Breast epithelium (tissue), 4 donors: Measurements from ENCODE around the gene CHEK2. TPM values are rescaled to one million over a fixed set of nuclear protein-coding genes. Genes with fewer than 3 reads are reported as not detected.

Experiments used
- DNase-seq, 2 donors: peaks; one replicate each; pipeline ENCODE4 v3.0.0-alpha.2; 2019; ENCODE audit warnings: low spot score in 2 of 2
- H3K27ac ChIP-seq, 2 donors: fragments of 200-600 bp; sonication (generic) in 1 of 2; one replicate each; pipeline ENCODE4 v1.5.1; 2016 to 2019; ENCODE audit warnings: mild to moderate bottlenecking in 1 of 2
- H3K27me3 ChIP-seq, 2 donors: fragments of 200-600 bp; sonication (generic) in 1 of 2; one replicate each; pipeline versions ENCODE4 v1.5.1 to v1.6.0; 2017 to 2019; ENCODE audit warnings: control low read depth in 1 of 2, mild to moderate bottlenecking in 1 of 2
- H3K36me3 ChIP-seq: fragments of 200-600 bp; one replicate; pipeline ENCODE4 v1.5.1; 2019
- H3K4me1 ChIP-seq, 2 donors: fragments of 200-600 bp; sonication (generic); one replicate each; pipeline ENCODE4 v1.5.1; 2016 to 2019; ENCODE audit warnings: control low read depth in 1 of 2
- H3K4me3 ChIP-seq, 3 donors: fragments of 200-600 bp; sonication (generic); 1 replicate in 2 of 3; 2 replicates in 1 of 3; pipeline ENCODE4 v1.5.1; 2016 to 2019; ENCODE audit warnings: mild to moderate bottlenecking in 3 of 3, moderate library complexity in 2 of 3
- H3K9me3 ChIP-seq, 2 donors: fragments of 200-600 bp; sonication (generic) in 1 of 2; one replicate each; pipeline ENCODE4 v1.5.1; 2016 to 2019; ENCODE audit warnings: control low read depth in 1 of 2
- CTCF ChIP-seq, 3 donors: fragments of 450-650 bp; IDR thresholded peaks; one replicate each; pipeline ENCODE4 v1.5.1; 2016 to 2017; ENCODE audit warnings: antibody characterized with exemption in 3 of 3, mild to moderate bottlenecking in 3 of 3, moderate library complexity in 3 of 3
- POLR2A ChIP-seq: fragments of 450-650 bp; IDR thresholded peaks from one replicate; pipeline ENCODE4 v1.6.1; 2016; ENCODE audit warnings: antibody characterized with exemption, mild to moderate bottlenecking, moderate library complexity
- POLR2AphosphoS5 ChIP-seq, 3 donors: sonication (generic); formaldehyde crosslinking; IDR thresholded peaks; one replicate each; pipeline ENCODE4 v1.6.1; 2017; ENCODE audit warnings: antibody characterized with exemption in 3 of 3
- intact Hi-C: fragments of 100-400 bp; cut with DNase I; formaldehyde crosslinking; loops from one replicate; pipeline ENCODE4 v1.15.1; 2023; ENCODE audit warnings: low total_unique reads
- total RNA-seq, 3 donors: library from RNA; depleted of rRNA; stranded (reverse); fragments of >200 nt; gene quantifications; one replicate each; pipeline ENCODE4 v1.1.0, GENCODE V29; 2016

CHEK2 gene
- 10 to 100 TPM in 1 of 3 donors, 1 to 10 TPM in 2; 3.8 to 13.2 (median 6.2) TPM for total RNA-seq

GRCh38 chr22:28741785-28742561, at the start of gene CHEK2, which contains the start of gene HSCB:
Gene CHEK2, minus strand, starts transcription at chr22:28741820. Its CDS starts 7,099 bp downstream, at chr22:28734721.
Gene HSCB, plus strand, starts transcription at chr22:28742039. Its CDS starts 57 bp downstream, at chr22:28742096.
- TF ChIP-seq POLR2A (peak; percentile 68), POLR2AphosphoS5 (IDR thresholded peaks at IDR 0.05) (peak; percentile 75 to 88 (median 81)), CTCF (IDR thresholded peaks at IDR 0.05) (peak in 1 of 3 donors; percentile 8)

GRCh38 chr22:28791124-28791523, 49.5 kb upstream of the CHEK2 start:
- H3K27me3 ChIP-seq: no peaks in the 10 kb centered on the region
- H3K36me3 ChIP-seq: no peaks in the 10 kb centered on the region
- H3K4me3 ChIP-seq: no peak overlapping the region
- intact Hi-C loops: no loop called here
- no peaks in the 10 kb centered on the region for H3K9me3 ChIP-seq
- no peak for TF ChIP-seq POLR2A
- no peak for TF ChIP-seq POLR2AphosphoS5 (IDR thresholded peaks at IDR 0.05)
- no peak for TF ChIP-seq CTCF (IDR thresholded peaks at IDR 0.05)
- peak overlapping the region; percentile 20 for H3K27ac ChIP-seq
- no peak for DNase-seq
- no peaks in the 10 kb centered on the region for H3K4me1 ChIP-seq

More at GRCh38 chr22:28741785-28742561, at the start of gene CHEK2, which contains the start of gene HSCB:
- Histone ChIP-seq H3K36me3 (no peaks in the 10 kb centered on the region), H3K9me3 (no peaks in the 10 kb centered on the region), H3K27ac (peak within 1 kb of the TSS; percentile 98 to 100), H3K4me3 (peak within 1 kb of the TSS; percentile 82 to 96 (median 96)), H3K27me3 (no peaks in the 10 kb centered on the region), H3K4me1 (peaks cover 4 to 7% of the 10 kb centered on the region in 2 donors)
- DNase-seq: peak; percentile 97 to 99
- intact Hi-C loops: no loop called here

- H3K36me3 ChIP-seq: no peaks in the 10 kb centered on the region
- no peaks in the 10 kb centered on the region for H3K27me3 ChIP-seq
- no peaks in the 10 kb centered on the region for H3K4me1 ChIP-seq
- no peaks in the 10 kb centered on the region for H3K9me3 ChIP-seq
- intact Hi-C loops: no loop called here
- no peak for DNase-seq
- no peak overlapping the region for H3K27ac ChIP-seq
- no peak overlapping the region for H3K4me3 ChIP-seq
- TF ChIP-seq CTCF (IDR thresholded peaks at IDR 0.05) (no peak), POLR2A (no peak), POLR2AphosphoS5 (IDR thresholded peaks at IDR 0.05) (no peak)
These were observed 47.0 kb upstream of the CHEK2 start for GRCh38 chr22:28788601-28789000.

GRCh38 chr22:28783786-28784671, 42.4 kb upstream of the CHEK2 start:
- Histone ChIP-seq H3K4me1 (no peaks in the 10 kb centered on the region), H3K27ac (peak overlapping the region in 1 of 2 donors; percentile 44), H3K36me3 (no peaks in the 10 kb centered on the region)

More at GRCh38 chr22:28783786-28784671, 42.4 kb upstream of the CHEK2 start:
- Histone ChIP-seq H3K9me3 (no peaks in the 10 kb centered on the region), H3K4me3 (no peak overlapping the region), H3K27me3 (no peaks in the 10 kb centered on the region)
- intact Hi-C loops: no loop called here
- TF ChIP-seq CTCF (IDR thresholded peaks at IDR 0.05) (no peak), POLR2AphosphoS5 (IDR thresholded peaks at IDR 0.05) (no peak), POLR2A (no peak)
- no peak for DNase-seq
